GM19351 (cell line): ENCODE results near the gene SIRT2.
"Not testable (repeated sequence)": the region's sequence is repeated elsewhere in the genome, so short reads cannot be mapped to it uniquely, and the experiment has no call there.

Source experiments
- ATAC-seq: cut with Tn5 transposase; IDR thresholded peaks from one replicate; pipeline ENCODE4 v1.9.1; 2021; ENCODE audit warnings: mild to moderate bottlenecking, moderate library complexity; ENCODE audit not compliant: unreplicated experiment

Gene SIRT2

GRCh38 chr19:38869836-38870607 lies 29.4 kb downstream of the SIRT2 start:
- ATAC-seq: no peak

GRCh38 chr19:38869160-38869835 lies 30.1 kb downstream of the SIRT2 start:
- no peak for ATAC-seq

GRCh38 chr19:38868551-38868950 lies 30.9 kb downstream of the SIRT2 start:
- no peak for ATAC-seq

GRCh38 chr19:38867171-38867780 lies 32.1 kb downstream of the SIRT2 start:
- ATAC-seq: no peak

- no peak for ATAC-seq
Observed at GRCh38 chr19:38862321-38863059, 36.9 kb downstream of the SIRT2 start.

GRCh38 chr19:38861368-38861767 lies 38.0 kb downstream of the SIRT2 start:
- ATAC-seq: no peak

- ATAC-seq: not testable (repeated sequence)
Observed at GRCh38 chr19:38859631-38860204, 39.7 kb downstream of the SIRT2 start.

GRCh38 chr19:38856813-38857212 lies 42.6 kb downstream of the SIRT2 start:
- ATAC-seq: no peak

- ATAC-seq: not testable (repeated sequence)
Observed at GRCh38 chr19:38855751-38856150, 43.7 kb downstream of the SIRT2 start.

- not testable (repeated sequence) for ATAC-seq
Observed at GRCh38 chr19:38854961-38855360, 44.5 kb downstream of the SIRT2 start.

- no peak for ATAC-seq
Observed at GRCh38 chr19:38853214-38853613, 46.2 kb downstream of the SIRT2 start.

GRCh38 chr19:38852231-38853044 lies 47.0 kb downstream of the SIRT2 start:
- no peak for ATAC-seq

GRCh38 chr19:38851622-38852230 lies 47.7 kb downstream of the SIRT2 start:
- no peak for ATAC-seq

GRCh38 chr19:38850976-38851621 lies 48.3 kb downstream of the SIRT2 start:
- ATAC-seq: no peak

- ATAC-seq: peak; percentile 59
Observed at GRCh38 chr19:38850436-38850975, 48.9 kb downstream of the SIRT2 start.

- peak; percentile 62 for ATAC-seq
Observed at GRCh38 chr19:38849860-38850435, 49.5 kb downstream of the SIRT2 start, which contains the start of gene HNRNPL. Gene HNRNPL (minus strand): TSS chr19:38849986. CDS start chr19:38849966, 20 bp downstream.

- ATAC-seq: no peak
Observed at GRCh38 chr19:38849147-38849859, 50.1 kb downstream of the SIRT2 start.
